CD4-positive, alpha-beta memory T cell (primary cell): Measurements from ENCODE around the gene MAGI2. TPM values are rescaled to one million over a fixed set of nuclear protein-coding genes. Genes with fewer than 3 reads are reported as not detected.

ENCODE experiments used
- CTCF ChIA-PET: fragments of 350-600 bp; sonication (Branson Sonifier 250); formaldehyde crosslinking; loops from one replicate; lab custom pipeline; 2021; ENCODE audit warnings: inconsistent platforms; ENCODE audit not compliant: partially characterized antibody; lab: Charles Lee
- POLR2A ChIA-PET: fragments of 350-600 bp; sonication (Branson Sonifier 250); formaldehyde crosslinking; loops from one replicate; lab custom pipeline; 2021; ENCODE audit not compliant: partially characterized antibody; lab: Charles Lee
- DNase-seq, 5 donors: peaks; one replicate each; pipeline versions ENCODE4 v3.0.0 to v3.0.0-alpha.2; 2020 to 2022; ENCODE audit warnings: mixed read lengths in 1 of 5
- H3K27ac ChIP-seq: one replicate; pipeline ENCODE4 v1.7.0; 2013; ENCODE audit warnings: low read depth, low read length
- H3K27me3 ChIP-seq: 2 replicates; pipeline ENCODE4 v1.7.0; 2013; ENCODE audit warnings: mild to moderate bottlenecking, low read length, moderate library complexity; ENCODE audit not compliant: insufficient read depth
- H3K36me3 ChIP-seq: 2 replicates; pipeline ENCODE4 v1.7.0; 2013; ENCODE audit warnings: mild to moderate bottlenecking, low read length, moderate library complexity; ENCODE audit not compliant: insufficient read depth
- H3K4me1 ChIP-seq: 2 replicates; pipeline ENCODE4 v1.7.0; 2013; ENCODE audit warnings: mild to moderate bottlenecking, low read length, moderate library complexity; ENCODE audit not compliant: insufficient read depth
- H3K4me3 ChIP-seq, 2 donors: one replicate each; pipeline ENCODE4 v1.7.0; 2013; ENCODE audit warnings: low read length in 2 of 2, mild to moderate bottlenecking in 1 of 2
- H3K9me3 ChIP-seq, 2 donors: one replicate each; pipeline ENCODE4 v1.7.0; 2013; ENCODE audit warnings: low read length in 2 of 2, control low read depth in 1 of 2; ENCODE audit not compliant: control insufficient read depth in 1 of 2
- H3K27ac Mint-ChIP-seq, 7 donors: one replicate each; pipeline ENCODE4 v1.8.0; 2020 to 2021; ENCODE audit warnings: mixed read lengths in 7 of 7, mild to moderate bottlenecking in 6 of 7, inconsistent platforms in 3 of 7, moderate library complexity in 3 of 7
- H3K27me3 Mint-ChIP-seq, 2 donors: one replicate each; pipeline ENCODE4 v1.8.0; 2020 to 2021; ENCODE audit warnings: mixed read lengths in 2 of 2
- H3K36me3 Mint-ChIP-seq, 2 donors: one replicate each; pipeline ENCODE4 v1.8.0; 2020 to 2021; ENCODE audit warnings: mixed read lengths in 2 of 2, inconsistent platforms in 1 of 2, mild to moderate bottlenecking in 1 of 2
- H3K4me1 Mint-ChIP-seq, 4 donors: one replicate each; pipeline ENCODE4 v1.8.0; 2020 to 2021; ENCODE audit warnings: mixed read lengths in 4 of 4, mild to moderate bottlenecking in 1 of 4
- H3K4me3 Mint-ChIP-seq, 8 donors: one replicate each; pipeline ENCODE4 v1.8.0; 2020 to 2021; ENCODE audit warnings: mixed read lengths in 8 of 8, mild to moderate bottlenecking in 7 of 8, moderate library complexity in 6 of 8, inconsistent platforms in 3 of 8
- H3K9me3 Mint-ChIP-seq, 8 donors: one replicate each; pipeline ENCODE4 v1.8.0; 2020 to 2021; ENCODE audit warnings: mixed read lengths in 8 of 8, mild to moderate bottlenecking in 5 of 8, inconsistent platforms in 3 of 8, moderate library complexity in 1 of 8
- intact Hi-C: fragments of 100-400 bp; cut with micrococcal nuclease; formaldehyde crosslinking; loops from one replicate; pipeline ENCODE4 v1.15.1; 2023
- polyA plus RNA-seq, 2 donors: library from polyadenylated mRNA; unstranded; fragments of 300-500 nt; fragmentation: Illumina TruSeq; gene quantifications; one replicate each; pipeline ENCODE4 v1.2.3, GENCODE V29; 2021
- total RNA-seq, 2 experiments: library from RNA; stranded (reverse); gene quantifications; one replicate each; pipeline ENCODE4 v1.2.3, GENCODE V29; 2021

Gene MAGI2
- total and polyA plus RNA-seq, 4 experiments from 2014 or later, result 0.23 to 0.25 TPM; not detected in 2

DNA sequence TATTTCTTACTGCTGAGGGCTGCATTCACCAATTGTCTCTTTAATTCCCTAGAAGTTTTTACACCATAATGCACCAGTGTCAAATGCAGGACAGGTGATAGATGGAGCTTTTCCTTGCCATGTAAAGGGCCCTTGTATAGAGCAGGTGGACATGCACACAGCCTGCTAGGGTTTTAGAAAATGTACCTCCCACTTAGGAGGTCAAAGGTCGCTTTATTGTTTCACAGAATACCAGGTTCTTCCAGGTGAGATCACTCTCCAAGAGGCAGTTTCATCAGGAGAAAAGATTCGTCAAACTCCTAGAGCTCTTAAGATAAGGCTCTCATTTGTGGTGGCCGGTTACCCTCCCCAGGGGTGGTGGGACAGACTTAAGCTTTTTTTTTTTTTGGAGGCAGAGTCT lies 1439.1 kb downstream of the MAGI2 start:
- Histone ChIP-seq H3K27me3 (peaks cover 4% of the 10 kb centered on the region), H3K4me3 (no peak overlapping the region), H3K27ac (no peak overlapping the region), H3K4me1 (peaks cover 6% of the 10 kb centered on the region), H3K9me3 (no peaks in the 10 kb centered on the region), H3K36me3 (no peaks in the 10 kb centered on the region)
- Mint-ChIP-seq H3K36me3 (no peaks in the 10 kb centered on the region), H3K27ac (no peak overlapping the region), H3K9me3 (no peaks in the 10 kb centered on the region), H3K4me3 (no peak overlapping the region), H3K4me1 (peaks cover 0 to 5% (median 2%) of the 10 kb centered on the region in 4 donors), H3K27me3 (peaks cover 1 to 5% of the 10 kb centered on the region in 2 donors)
- intact Hi-C loops, result no loop called here
- POLR2A ChIA-PET, result no interaction called here
- CTCF ChIA-PET, result interaction anchor here (1.6 kb wide), 1 partner anchor 10 kb away, joined by 4 read pairs; no protein-coding TSS in a partner anchor
- DNase-seq, result no peak

DNA sequence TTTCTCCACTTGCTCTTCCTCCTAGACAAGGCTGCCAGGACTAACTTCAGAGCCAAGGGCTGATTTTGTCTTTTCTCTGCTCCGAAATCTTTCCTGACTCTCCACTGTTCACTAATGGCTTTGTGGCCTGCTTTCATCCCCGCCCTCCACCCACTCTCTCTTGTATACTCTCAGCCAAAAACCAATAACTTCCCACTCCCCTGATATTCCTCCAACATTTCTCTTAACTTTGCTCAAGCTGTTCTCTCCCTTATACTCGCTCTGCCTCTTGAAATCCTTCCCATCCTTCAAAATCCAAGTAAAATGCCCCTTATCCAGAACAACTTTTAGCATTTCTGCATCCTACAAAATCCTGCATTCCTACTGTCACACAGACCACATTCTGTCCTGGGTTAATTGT lies 1440.1 kb downstream of the MAGI2 start:
- Mint-ChIP-seq H3K9me3 (no peaks in the 10 kb centered on the region), H3K27me3 (peaks cover 1 to 5% of the 10 kb centered on the region in 2 donors), H3K4me1 (peaks cover 0 to 2% (median 0%) of the 10 kb centered on the region in 4 donors), H3K36me3 (no peaks in the 10 kb centered on the region), H3K4me3 (no peak overlapping the region), H3K27ac (no peak overlapping the region)
- H3K4me3 ChIP-seq, result no peak overlapping the region
- DNase-seq, result no peak
- no peaks in the 10 kb centered on the region for H3K4me1 ChIP-seq
- no peaks in the 10 kb centered on the region for H3K9me3 ChIP-seq
- no peaks in the 10 kb centered on the region for H3K36me3 ChIP-seq
- ChIA-PET POLR2A (no interaction called here), CTCF (interaction anchor here (1.6 kb wide), 1 partner anchor 11 kb away, joined by 4 read pairs; no protein-coding TSS in a partner anchor)
- peaks cover 4% of the 10 kb centered on the region for H3K27me3 ChIP-seq
- H3K27ac ChIP-seq, result no peak overlapping the region
- intact Hi-C loops, result no loop called here

DNA sequence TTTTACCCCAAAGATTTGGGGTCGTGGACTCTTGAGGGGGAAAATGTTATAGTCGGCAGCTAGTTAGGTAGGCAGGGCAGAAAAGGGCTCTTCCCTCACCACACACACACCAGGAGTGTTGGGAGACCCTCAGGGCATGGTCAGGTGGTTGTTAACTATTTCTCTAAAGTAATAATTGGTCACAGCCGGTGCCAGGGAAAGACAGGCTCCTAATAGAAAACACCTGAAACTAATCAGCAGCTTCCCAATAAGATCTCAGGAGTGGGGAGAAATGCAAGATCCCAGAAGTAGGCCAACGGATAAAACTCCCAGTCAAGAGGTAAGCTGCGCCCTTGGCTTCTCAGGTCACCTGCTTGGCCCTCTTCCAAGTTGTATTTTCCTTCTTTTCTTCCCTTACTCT lies 1441.8 kb downstream of the MAGI2 start:
- Histone ChIP-seq H3K36me3 (no peaks in the 10 kb centered on the region), H3K4me3 (no peak overlapping the region), H3K9me3 (no peaks in the 10 kb centered on the region), H3K4me1 (no peaks in the 10 kb centered on the region), H3K27me3 (no peaks in the 10 kb centered on the region), H3K27ac (no peak overlapping the region)
- DNase-seq, result no peak
- intact Hi-C loops, result no loop called here
- POLR2A ChIA-PET, result no interaction called here
- Mint-ChIP-seq H3K4me1 (no peaks in the 10 kb centered on the region), H3K27me3 (peaks cover 1 to 5% of the 10 kb centered on the region in 2 donors), H3K27ac (no peak overlapping the region), H3K4me3 (no peak overlapping the region), H3K9me3 (no peaks in the 10 kb centered on the region), H3K36me3 (no peaks in the 10 kb centered on the region)
- CTCF ChIA-PET, result interaction anchor here (1.6 kb wide), 1 partner anchor 9 kb away, joined by 10 read pairs; no protein-coding TSS in a partner anchor

DNA sequence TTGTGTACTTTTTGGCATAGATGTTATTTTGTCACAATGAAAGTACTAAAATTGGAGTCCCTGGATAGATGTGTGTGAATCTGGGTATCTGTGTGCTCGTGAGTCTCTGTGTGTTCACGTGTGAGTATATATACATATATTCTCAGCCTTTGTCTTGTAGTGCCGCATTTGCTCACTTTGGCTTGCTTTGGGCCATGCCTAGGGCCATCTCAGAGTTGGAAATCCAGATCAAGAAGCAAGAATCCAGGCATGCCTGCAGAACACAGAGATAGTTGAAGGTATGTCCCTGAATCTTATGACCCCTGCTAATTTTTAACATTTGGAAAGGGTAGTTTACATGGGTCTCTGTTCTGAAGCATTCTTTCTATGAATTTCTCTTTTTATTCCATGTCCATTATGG lies 1446.2 kb downstream of the MAGI2 start:
- Mint-ChIP-seq H3K27ac (no peak overlapping the region), H3K9me3 (peaks cover 0 to 2% (median 0%) of the 10 kb centered on the region in 8 donors), H3K4me1 (no peaks in the 10 kb centered on the region), H3K36me3 (no peaks in the 10 kb centered on the region), H3K4me3 (no peak overlapping the region), H3K27me3 (peaks cover 0 to 2% of the 10 kb centered on the region in 2 donors)
- H3K4me1 ChIP-seq, result no peaks in the 10 kb centered on the region
- POLR2A ChIA-PET, result no interaction called here
- no peaks in the 10 kb centered on the region for H3K9me3 ChIP-seq
- H3K27me3 ChIP-seq, result no peaks in the 10 kb centered on the region
- no peak overlapping the region for H3K27ac ChIP-seq
- no peak overlapping the region for H3K4me3 ChIP-seq
- CTCF ChIA-PET, result no interaction called here
- no peaks in the 10 kb centered on the region for H3K36me3 ChIP-seq
- intact Hi-C loops, result no loop called here
- DNase-seq, result no peak

DNA sequence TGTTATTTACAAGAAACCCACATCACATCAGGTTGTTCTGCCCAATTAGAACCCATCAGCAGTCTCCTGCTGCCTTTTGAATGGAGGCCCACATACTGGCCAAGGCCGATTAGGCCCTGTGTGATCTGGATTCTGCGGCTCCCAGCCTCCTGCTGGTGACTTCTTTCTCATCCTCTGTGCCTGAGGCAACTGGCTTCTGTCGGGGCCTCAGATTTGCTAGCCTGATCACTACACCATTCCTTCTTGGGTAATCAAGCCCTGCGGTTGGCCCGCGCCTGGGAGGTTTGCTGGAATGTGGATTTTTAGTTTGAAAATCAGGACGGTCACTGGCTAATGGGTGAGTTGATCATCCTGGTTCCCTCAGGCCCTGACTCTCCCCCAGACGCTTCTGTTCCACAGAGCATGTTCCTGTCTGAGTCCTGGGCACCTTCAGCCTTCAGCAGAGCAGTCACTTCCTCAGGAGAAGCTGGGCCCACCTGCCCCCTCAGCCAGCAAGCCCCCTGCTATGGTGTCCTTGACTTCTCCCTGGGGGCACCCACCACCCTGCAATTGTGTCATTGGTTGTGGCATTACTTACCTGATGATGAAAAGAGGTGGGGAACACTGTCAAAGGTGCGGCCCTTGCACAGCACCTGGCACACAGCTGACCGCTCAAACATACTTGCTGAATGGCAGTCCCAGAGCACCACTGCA lies 1447.3 kb downstream of the MAGI2 start:
- intact Hi-C loops, result no loop called here
- H3K4me3 ChIP-seq, result no peak overlapping the region
- Mint-ChIP-seq H3K4me1 (no peaks in the 10 kb centered on the region), H3K27ac (no peak overlapping the region), H3K9me3 (peaks cover 0 to 2% (median 0%) of the 10 kb centered on the region in 8 donors), H3K27me3 (peaks cover 0 to 1% of the 10 kb centered on the region in 2 donors), H3K36me3 (no peaks in the 10 kb centered on the region), H3K4me3 (no peak overlapping the region)
- no peaks in the 10 kb centered on the region for H3K36me3 ChIP-seq
- ChIA-PET POLR2A (no interaction called here), CTCF (no interaction called here)
- no peak for DNase-seq
- H3K9me3 ChIP-seq, result no peaks in the 10 kb centered on the region
- H3K4me1 ChIP-seq, result no peaks in the 10 kb centered on the region
- H3K27me3 ChIP-seq, result no peaks in the 10 kb centered on the region
- no peak overlapping the region for H3K27ac ChIP-seq

DNA sequence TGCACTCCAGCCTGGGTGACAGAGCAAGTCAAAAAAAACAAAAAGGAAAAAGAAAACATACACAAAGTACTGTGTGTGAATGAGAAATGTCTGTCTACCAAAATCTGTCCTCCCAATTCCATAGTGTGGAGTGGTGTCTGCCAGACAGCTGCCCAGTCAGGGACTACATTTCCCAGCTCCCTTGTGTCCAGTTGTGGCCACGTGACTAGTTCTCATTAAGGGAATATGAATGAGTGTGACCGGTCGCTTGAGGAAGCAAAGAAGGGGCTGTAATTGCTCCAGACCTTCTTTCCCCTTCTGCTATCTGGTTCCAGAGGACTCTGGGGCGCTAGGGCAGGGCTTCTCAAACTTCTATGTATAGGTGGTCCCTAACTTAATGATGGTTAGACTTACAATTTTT lies 1450.8 kb downstream of the MAGI2 start:
- Histone ChIP-seq H3K27ac (no peak overlapping the region), H3K4me3 (no peak overlapping the region), H3K27me3 (no peaks in the 10 kb centered on the region), H3K4me1 (no peaks in the 10 kb centered on the region), H3K36me3 (no peaks in the 10 kb centered on the region), H3K9me3 (no peaks in the 10 kb centered on the region)
- ChIA-PET POLR2A (no interaction called here), CTCF (interaction anchor here (0.9 kb wide), 1 partner anchor 13 kb away, joined by 3 read pairs; no protein-coding TSS in a partner anchor)
- no peak overlapping the region for H3K4me3 Mint-ChIP-seq
- intact Hi-C loops, result no loop called here
- DNase-seq, result no peak
- H3K9me3 Mint-ChIP-seq, result peaks cover 0 to 7% (median 2%) of the 10 kb centered on the region in 8 donors
- H3K4me1 Mint-ChIP-seq, result no peaks in the 10 kb centered on the region
- no peak overlapping the region for H3K27ac Mint-ChIP-seq
- no peaks in the 10 kb centered on the region for H3K36me3 Mint-ChIP-seq
- H3K27me3 Mint-ChIP-seq, result peaks cover 0 to 3% of the 10 kb centered on the region in 2 donors

DNA sequence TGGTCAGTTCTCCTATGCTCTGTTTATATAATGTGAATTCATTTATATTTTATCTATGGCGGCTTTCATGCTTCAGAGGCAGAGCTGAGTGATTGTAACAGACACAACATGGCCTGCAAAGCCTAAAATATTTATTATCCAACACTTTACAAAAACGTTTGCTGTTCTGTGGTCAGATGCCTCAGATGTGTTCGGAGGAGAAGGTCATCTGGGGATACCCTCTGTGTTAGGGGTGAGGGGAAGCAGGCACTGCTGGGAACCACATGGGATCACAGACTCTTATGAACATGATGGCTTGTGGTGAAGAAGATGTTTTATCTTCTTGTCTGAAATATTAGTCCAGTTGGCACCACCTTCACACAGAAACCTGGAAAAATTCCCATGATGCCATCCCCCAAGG lies 1451.4 kb downstream of the MAGI2 start:
- H3K4me1 ChIP-seq, result no peaks in the 10 kb centered on the region
- H3K36me3 ChIP-seq, result no peaks in the 10 kb centered on the region
- Mint-ChIP-seq H3K36me3 (no peaks in the 10 kb centered on the region), H3K4me1 (no peaks in the 10 kb centered on the region), H3K4me3 (no peak overlapping the region), H3K9me3 (peaks cover 0 to 7% (median 2%) of the 10 kb centered on the region in 8 donors), H3K27me3 (peaks cover 0 to 3% of the 10 kb centered on the region in 2 donors), H3K27ac (no peak overlapping the region)
- no peak for DNase-seq
- POLR2A ChIA-PET, result no interaction called here
- H3K27ac ChIP-seq, result no peak overlapping the region
- H3K4me3 ChIP-seq, result no peak overlapping the region
- H3K27me3 ChIP-seq, result no peaks in the 10 kb centered on the region
- intact Hi-C loops, result no loop called here
- H3K9me3 ChIP-seq, result no peaks in the 10 kb centered on the region
- CTCF ChIA-PET, result no interaction called here
